HepG2 (cell line): ENCODE data around the gene CLIP2. TPM values are rescaled to one million over a fixed set of nuclear protein-coding genes. Genes with fewer than 3 reads are reported as not detected.

Source experiments
- CBX1 ChIP-seq: IDR thresholded peaks from one replicate; pipeline ENCODE4 v1.6.1; 2016; ENCODE audit warnings: antibody characterized with exemption, low read depth
- GATAD2A ChIP-seq: IDR thresholded peaks from 2 replicates; pipeline ENCODE4 v1.6.1; 2016
- GTF2F1 ChIP-seq: fragments of 150-350 bp; IDR thresholded peaks from 2 replicates; pipeline ENCODE4 v1.6.1; 2014; ENCODE audit warnings: low read length
- HNF4A ChIP-seq: sonication (generic); formaldehyde crosslinking; IDR thresholded peaks from 2 replicates; pipeline ENCODE4 v1.4.0; 2020; ENCODE audit warnings: missing genetic modification reagents
- KDM6A ChIP-seq: IDR thresholded peaks from 2 replicates; pipeline ENCODE4 v1.6.1; 2016; ENCODE audit warnings: low read depth
- NCOR1 ChIP-seq: fragments of 200-600 bp; sonication (generic); IDR thresholded peaks from 2 replicates; pipeline ENCODE4 v1.7.0; 2017; ENCODE audit warnings: antibody characterized with exemption, low read length, borderline replicate concordance
- RARA ChIP-seq: IDR thresholded peaks from 2 replicates; pipeline ENCODE4 v1.6.1; 2016; ENCODE audit warnings: missing genetic modification reagents, missing compliant biosample characterization
- SALL1 ChIP-seq: sonication (generic); formaldehyde crosslinking; IDR thresholded peaks from 2 replicates; pipeline ENCODE4 v1.8.0; 2022; ENCODE audit warnings: mild to moderate bottlenecking, missing genetic modification reagents
- SIN3A ChIP-seq: IDR thresholded peaks from 2 replicates; pipeline ENCODE4 v1.6.1; 2011; ENCODE audit warnings: low read depth, mild to moderate bottlenecking, control low read depth, low read length, borderline replicate concordance
- SRSF1 ChIP-seq: fragments of 200-400 bp; formaldehyde crosslinking; optimal IDR thresholded peaks from 2 replicates; pipeline ENCODE3; 2017; ENCODE audit warnings: mild to moderate bottlenecking, low read depth, low read length, moderate library complexity
- THAP11 ChIP-seq: IDR thresholded peaks from 2 replicates; pipeline ENCODE4 v1.6.1; 2016; ENCODE audit warnings: missing biosample characterization, missing genetic modification reagents
- ZBTB42 ChIP-seq: sonication (generic); formaldehyde crosslinking; IDR thresholded peaks from 2 replicates; pipeline ENCODE4 v1.5.0; 2020; ENCODE audit warnings: mild to moderate bottlenecking, missing genetic modification reagents
- ZFYVE20 ChIP-seq: sonication (generic); formaldehyde crosslinking; IDR thresholded peaks from 2 replicates; pipeline ENCODE4 v1.8.0; 2023; ENCODE audit warnings: low read depth, mild to moderate bottlenecking, moderate library complexity, missing genetic modification reagents, borderline replicate concordance
- ZNF550 ChIP-seq: sonication (generic); formaldehyde crosslinking; IDR thresholded peaks from 2 replicates; pipeline ENCODE4 v1.4.0; 2020; ENCODE audit warnings: mild to moderate bottlenecking, missing genetic modification reagents, borderline replicate concordance
- polyA plus RNA-seq, 8 experiments: library from polyadenylated mRNA; depleted of rRNA in 3 of 8; stranded (reverse) in 7 of 8; unstranded in 1 of 8; fragments of >200 nt; fragmentation: Illumina TruSeq in 4 of 8; extraction: Trizol in 4 of 8; gene quantifications; 2 replicates each; pipeline versions ENCODE4 v1.2.1 to v1.2.3, GENCODE V29; 2011 to 2016; ENCODE audit warnings: low read depth in 4 of 8, missing spikeins in 1 of 8, mixed read lengths in 1 of 8; ENCODE audit not compliant: insufficient read depth in 1 of 8
- total RNA-seq, 5 experiments: library from RNA; depleted of rRNA; stranded (reverse); fragments of >200 nt; fragmentation: Illumina TruSeq; extraction: Trizol; gene quantifications; 2 replicates each; pipeline ENCODE4 v1.2.3, GENCODE V29; 2016; ENCODE audit warnings: low read depth in 1 of 5
- TF ChIP-seq, protein P1 (sequence below): sonication (generic); formaldehyde crosslinking; IDR thresholded peaks from 2 replicates; pipeline ENCODE4 v1.4.0; 2020; ENCODE audit warnings: missing genetic modification reagents
- TF ChIP-seq, protein P2 (sequence below): sonication (generic); formaldehyde crosslinking; IDR thresholded peaks from 2 replicates; pipeline ENCODE4 v1.4.0; 2020; ENCODE audit warnings: missing genetic modification reagents, borderline replicate concordance
- TF ChIP-seq, protein P3 (sequence below): sonication (generic); formaldehyde crosslinking; IDR thresholded peaks from 2 replicates; pipeline ENCODE4 v1.8.0; 2022; ENCODE audit warnings: missing genetic modification reagents, low read depth, mild to moderate bottlenecking, borderline replicate concordance

The CLIP2 gene
- total and polyA plus RNA-seq, 2 of the 13 experiments (the other 11 are each of a cell fraction or from before 2014, with no cell fraction given), result 6.5 to 17.4 TPM

DNA sequence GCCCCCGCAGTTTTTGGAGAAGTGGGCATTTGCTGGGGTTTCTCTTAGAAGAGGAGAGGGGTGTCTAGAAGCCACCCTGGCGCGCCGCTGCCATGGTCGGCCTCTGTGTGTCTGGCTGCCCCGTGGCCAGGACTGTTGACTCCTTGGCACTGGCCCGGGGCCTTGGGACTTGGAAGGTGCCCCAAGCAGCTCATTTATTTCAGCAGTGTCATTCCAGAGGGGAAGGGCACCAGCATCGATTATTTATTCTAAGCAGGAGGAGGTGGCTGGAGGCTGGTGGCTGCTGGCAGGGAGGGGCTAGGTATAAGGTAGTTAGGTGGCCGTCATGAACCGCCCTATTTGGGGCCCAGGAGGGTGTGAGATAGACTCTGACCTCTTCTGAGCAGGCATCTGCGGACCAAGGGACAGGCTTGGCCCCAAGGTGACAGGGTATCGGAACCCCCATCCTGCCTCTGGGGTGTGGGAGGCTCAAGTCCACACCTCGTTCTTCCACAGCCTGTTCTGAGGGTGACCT lies 166.1 kb downstream of the CLIP2 start (continued):
- TF ChIP-seq SALL1 (peak; percentile 19; the same call in 1 of the 2 replicates), ZNF550 (CRISPR knock-in tag) (no peak), CBX1 (no peak), KDM6A (CRISPR knock-in tag) (peak; percentile 58; the same call in 1 of the 2 replicates), ZBTB42 (CRISPR knock-in tag) (no peak), SRSF1 (no peak), RARA (CRISPR knock-in tag) (no peak; the same call in 1 of the 2 replicates), HNF4A (CRISPR knock-in tag) (peak; percentile 72), GATAD2A (CRISPR knock-in tag) (peak; percentile 27), ZFYVE20 (CRISPR knock-in tag) (no peak), NCOR1 (0 out of 2 replicates have a peak, but pooled peaks have one; percentile 34), GTF2F1 (no peak), THAP11 (CRISPR knock-in tag) (no peak), SIN3A (peak; percentile 23; the same call in 1 of the 2 replicates)
- TF ChIP-seq, protein P1, sequence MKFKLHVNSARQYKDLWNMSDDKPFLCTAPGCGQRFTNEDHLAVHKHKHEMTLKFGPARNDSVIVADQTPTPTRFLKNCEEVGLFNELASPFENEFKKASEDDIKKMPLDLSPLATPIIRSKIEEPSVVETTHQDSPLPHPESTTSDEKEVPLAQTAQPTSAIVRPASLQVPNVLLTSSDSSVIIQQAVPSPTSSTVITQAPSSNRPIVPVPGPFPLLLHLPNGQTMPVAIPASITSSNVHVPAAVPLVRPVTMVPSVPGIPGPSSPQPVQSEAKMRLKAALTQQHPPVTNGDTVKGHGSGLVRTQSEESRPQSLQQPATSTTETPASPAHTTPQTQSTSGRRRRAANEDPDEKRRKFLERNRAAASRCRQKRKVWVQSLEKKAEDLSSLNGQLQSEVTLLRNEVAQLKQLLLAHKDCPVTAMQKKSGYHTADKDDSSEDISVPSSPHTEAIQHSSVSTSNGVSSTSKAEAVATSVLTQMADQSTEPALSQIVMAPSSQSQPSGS, result 0 out of 2 replicates have a peak, but pooled peaks have one; percentile 19
- TF ChIP-seq, protein P2, sequence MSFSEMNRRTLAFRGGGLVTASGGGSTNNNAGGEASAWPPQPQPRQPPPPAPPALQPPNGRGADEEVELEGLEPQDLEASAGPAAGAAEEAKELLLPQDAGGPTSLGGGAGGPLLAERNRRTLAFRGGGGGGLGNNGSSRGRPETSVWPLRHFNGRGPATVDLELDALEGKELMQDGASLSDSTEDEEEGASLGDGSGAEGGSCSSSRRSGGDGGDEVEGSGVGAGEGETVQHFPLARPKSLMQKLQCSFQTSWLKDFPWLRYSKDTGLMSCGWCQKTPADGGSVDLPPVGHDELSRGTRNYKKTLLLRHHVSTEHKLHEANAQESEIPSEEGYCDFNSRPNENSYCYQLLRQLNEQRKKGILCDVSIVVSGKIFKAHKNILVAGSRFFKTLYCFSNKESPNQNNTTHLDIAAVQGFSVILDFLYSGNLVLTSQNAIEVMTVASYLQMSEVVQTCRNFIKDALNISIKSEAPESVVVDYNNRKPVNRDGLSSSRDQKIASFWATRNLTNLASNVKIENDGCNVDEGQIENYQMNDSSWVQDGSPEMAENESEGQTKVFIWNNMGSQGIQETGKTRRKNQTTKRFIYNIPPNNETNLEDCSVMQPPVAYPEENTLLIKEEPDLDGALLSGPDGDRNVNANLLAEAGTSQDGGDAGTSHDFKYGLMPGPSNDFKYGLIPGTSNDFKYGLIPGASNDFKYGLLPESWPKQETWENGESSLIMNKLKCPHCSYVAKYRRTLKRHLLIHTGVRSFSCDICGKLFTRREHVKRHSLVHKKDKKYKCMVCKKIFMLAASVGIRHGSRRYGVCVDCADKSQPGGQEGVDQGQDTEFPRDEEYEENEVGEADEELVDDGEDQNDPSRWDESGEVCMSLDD (CRISPR knock-in tag), result peak; percentile 54; the same call in 1 of the 2 replicates
- TF ChIP-seq, protein P3, sequence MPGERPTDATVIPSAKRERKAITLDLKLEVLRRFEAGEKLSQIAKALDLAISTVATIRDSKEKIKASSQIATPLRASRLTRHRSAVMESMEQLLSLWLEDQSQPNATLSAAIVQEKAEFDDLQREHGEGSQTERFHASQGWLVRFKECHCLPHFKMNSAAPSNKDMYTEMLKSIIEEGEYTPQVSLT (CRISPR knock-in tag), result no peak

Other genes starting within 250 kb of the CLIP2 start
- gene LIMK1, start 205.6 kb upstream of the CLIP2 start, total RNA-seq (2016; rRNA removed; fragmentation: Illumina TruSeq; extraction: Trizol), result 8.2 and 8.9 TPM in 2 replicates
- 18.8 and 22.5 TPM in 2 replicates for gene LIMK1, start 205.6 kb upstream of the CLIP2 start, polyA plus RNA-seq (2011; rRNA removed)
- gene EIF4H, start 115.1 kb upstream of the CLIP2 start, total RNA-seq (2016; rRNA removed; fragmentation: Illumina TruSeq; extraction: Trizol), result 321 and 356 TPM in 2 replicates
- gene EIF4H, start 115.1 kb upstream of the CLIP2 start, polyA plus RNA-seq (2011; rRNA removed), result 200 and 232 TPM in 2 replicates
- 0.83 and 1.00 TPM in 2 replicates for gene LAT2, start 79.4 kb upstream of the CLIP2 start, total RNA-seq (2016; rRNA removed; fragmentation: Illumina TruSeq; extraction: Trizol)
- gene LAT2, start 79.4 kb upstream of the CLIP2 start, polyA plus RNA-seq (2011; rRNA removed), result 0.75 and 0.95 TPM in 2 replicates
- 43.5 and 51.2 TPM in 2 replicates for gene RFC2, start 35.0 kb upstream of the CLIP2 start, total RNA-seq (2016; rRNA removed; fragmentation: Illumina TruSeq; extraction: Trizol)
- 14.2 and 14.6 TPM in 2 replicates for gene RFC2, start 35.0 kb upstream of the CLIP2 start, polyA plus RNA-seq (2011; rRNA removed)
- gene GTF2IRD1, start 164.5 kb downstream of the CLIP2 start, total RNA-seq (2016; rRNA removed; fragmentation: Illumina TruSeq; extraction: Trizol), result 16.5 and 17.8 TPM in 2 replicates
- 26.7 and 28.2 TPM in 2 replicates for gene GTF2IRD1, start 164.5 kb downstream of the CLIP2 start, polyA plus RNA-seq (2011; rRNA removed)